H1 (cell line): ENCODE data around the gene SNAI1. TPM values are rescaled to one million over a fixed set of nuclear protein-coding genes. Genes with fewer than 3 reads are reported as not detected.

Source experiments
- CTCF ChIA-PET: fragments of 300-600 bp; sonication (Branson Sonifier 250); formaldehyde crosslinking; loops from one replicate; lab custom pipeline; 2021; ENCODE audit not compliant: partially characterized antibody; lab: Charles Lee
- POLR2A ChIA-PET: fragments of 300-600 bp; sonication (Branson Sonifier 250); formaldehyde crosslinking; loops from one replicate; lab custom pipeline; 2021; ENCODE audit warnings: inconsistent platforms; ENCODE audit not compliant: partially characterized antibody; lab: Charles Lee
- DNase-seq, 2 experiments: peaks; one replicate each; pipeline versions ENCODE4 v3.0.0 to v3.0.0-alpha.2; 2010 to 2022; ENCODE audit warnings: low spot score in 2 of 2, low read depth in 1 of 2, mixed read lengths in 1 of 2
- FAIRE-seq: peaks from 2 replicates; lab custom pipeline; 2011; peaks lifted over from hg19 to GRCh38; lab: Jason Lieb, UNC
- H2AFZ ChIP-seq: 2 replicates; pipeline ENCODE4 v1.8.1; 2012; ENCODE audit warnings: low read length, inconsistent platforms
- H2AK5ac ChIP-seq: 2 replicates; pipeline ENCODE4 v1.6.1; 2013; ENCODE audit warnings: low read depth, low read length
- H2BK120ac ChIP-seq: replicated peaks from 2 replicates; pipeline ENCODE3; 2013; ENCODE audit warnings: low read depth, low read length, inconsistent platforms
- H2BK12ac ChIP-seq: 2 replicates; pipeline ENCODE4 v1.6.1; 2013; ENCODE audit warnings: low read depth, low read length
- H2BK15ac ChIP-seq: 2 replicates; pipeline ENCODE4 v1.6.1; 2013; ENCODE audit warnings: low read length
- H2BK20ac ChIP-seq: 2 replicates; pipeline ENCODE4 v1.6.1; 2013; ENCODE audit warnings: low read length
- H2BK5ac ChIP-seq: 2 replicates; pipeline ENCODE4 v1.6.1; 2013; ENCODE audit warnings: low read depth, low read length
- H3K14ac ChIP-seq: 2 replicates; pipeline ENCODE4 v1.6.1; 2013; ENCODE audit warnings: inconsistent platforms; ENCODE audit not compliant: insufficient read length
- H3K18ac ChIP-seq: 2 replicates; pipeline ENCODE4 v1.6.1; 2013; ENCODE audit warnings: low read length; ENCODE audit errors: extremely low read depth
- H3K23ac ChIP-seq: 2 replicates; pipeline ENCODE4 v1.6.1; 2013; ENCODE audit warnings: inconsistent platforms; ENCODE audit not compliant: insufficient read length
- H3K23me2 ChIP-seq: 2 replicates; pipeline ENCODE4 v1.6.1; 2013; ENCODE audit warnings: low read depth, low read length
- H3K27ac ChIP-seq: 2 replicates; pipeline ENCODE4 v1.6.1; 2011; ENCODE audit warnings: low read depth, low read length, inconsistent platforms
- H3K27me3 ChIP-seq, 4 experiments: replicated peaks in 1 of 4; 1 replicate in 1 of 4; 2 replicates in 3 of 4; pipeline versions ENCODE4 v1.6.1 to v1.8.1; 2011 to 2013; ENCODE audit warnings: low read length in 3 of 4, mild to moderate bottlenecking in 3 of 4, inconsistent platforms in 2 of 4, mixed read lengths in 2 of 4, moderate library complexity in 1 of 4; ENCODE audit not compliant: control insufficient read depth in 3 of 4, insufficient read depth in 3 of 4; ENCODE audit errors: extremely low read depth in 1 of 4
- H3K36me3 ChIP-seq, 4 experiments: 2 replicates each; pipeline versions ENCODE4 v1.6.1 to v1.8.1; 2011 to 2013; ENCODE audit warnings: mild to moderate bottlenecking in 4 of 4, low read length in 3 of 4, moderate library complexity in 2 of 4, control low read depth in 1 of 4, inconsistent platforms in 1 of 4; ENCODE audit not compliant: insufficient read depth in 4 of 4, control insufficient read depth in 2 of 4
- H3K4ac ChIP-seq: replicated peaks from 2 replicates; pipeline ENCODE3; 2013; ENCODE audit warnings: low read length, low read depth, mixed read lengths, inconsistent platforms; ENCODE audit not compliant: insufficient read length
- H3K4me1 ChIP-seq, 4 experiments: replicated peaks in 1 of 4; 1 replicate in 1 of 4; 2 replicates in 3 of 4; pipeline versions ENCODE4 v1.6.1 to v1.8.1; 2011 to 2013; ENCODE audit warnings: low read length in 3 of 4, inconsistent platforms in 2 of 4, mixed read lengths in 1 of 4; ENCODE audit not compliant: insufficient read depth in 4 of 4, control insufficient read depth in 3 of 4
- H3K4me2 ChIP-seq, 2 experiments: 2 replicates each; pipeline versions ENCODE4 v1.6.1 to v1.8.1; 2011 to 2013; ENCODE audit warnings: low read depth in 2 of 2, low read length in 2 of 2, control low read depth in 1 of 2, inconsistent platforms in 1 of 2, mild to moderate bottlenecking in 1 of 2; ENCODE audit not compliant: insufficient read depth in 1 of 2
- H3K4me3 ChIP-seq, 4 experiments: fragments of 200-600, 300-600 bp in 1 of 4; sonication (generic), shearing (Covaris generic), sonication (Bioruptor Twin) in 1 of 4; 2 replicates each; pipeline versions ENCODE4 v1.5.1 to v1.8.1; 2011 to 2016; ENCODE audit warnings: low read length in 4 of 4, low read depth in 3 of 4, control low read depth in 2 of 4, inconsistent platforms in 2 of 4, mild to moderate bottlenecking in 2 of 4, mixed read lengths in 1 of 4, moderate library complexity in 1 of 4; ENCODE audit not compliant: insufficient read depth in 2 of 4; ENCODE audit errors: extremely low read depth in 1 of 4
- H3K56ac ChIP-seq: replicated peaks from 2 replicates; pipeline ENCODE3; 2013; ENCODE audit warnings: low read depth, mild to moderate bottlenecking, mixed read lengths, low read length, inconsistent platforms; ENCODE audit not compliant: insufficient read length
- H3K79me1 ChIP-seq: 2 replicates; pipeline ENCODE4 v1.6.1; 2013; ENCODE audit warnings: low read depth, low read length, control low read depth
- H3K79me2 ChIP-seq, 2 experiments: 2 replicates each; pipeline versions ENCODE4 v1.6.1 to v1.8.1; 2012 to 2013; ENCODE audit warnings: low read length in 2 of 2, mild to moderate bottlenecking in 2 of 2, inconsistent platforms in 1 of 2; ENCODE audit not compliant: insufficient read depth in 2 of 2, control insufficient read depth in 1 of 2
- H3K9ac ChIP-seq, 4 experiments: replicated peaks in 1 of 4; 1 replicate in 1 of 4; 2 replicates in 3 of 4; pipeline versions ENCODE4 v1.6.1 to v1.8.1; 2011 to 2013; ENCODE audit warnings: low read depth in 3 of 4, low read length in 3 of 4, control low read depth in 2 of 4, mild to moderate bottlenecking in 2 of 4, moderate library complexity in 2 of 4, inconsistent platforms in 1 of 4; ENCODE audit errors: extremely low read depth in 1 of 4
- H3K9me3 ChIP-seq, 2 experiments: 2 replicates each; pipeline versions ENCODE4 v1.6.1 to v1.8.1; 2012 to 2013; ENCODE audit warnings: mild to moderate bottlenecking in 2 of 2, moderate library complexity in 2 of 2, control low read depth in 1 of 2, inconsistent platforms in 1 of 2, low read depth in 1 of 2, low read length in 1 of 2, mixed read lengths in 1 of 2; ENCODE audit not compliant: insufficient read depth in 2 of 2
- H4K20me1 ChIP-seq, 2 experiments: replicated peaks in 1 of 2; 2 replicates each; pipeline versions ENCODE3 to v1.8.1; 2011 to 2013; ENCODE audit warnings: inconsistent platforms in 2 of 2, low read length in 2 of 2, mild to moderate bottlenecking in 1 of 2; ENCODE audit not compliant: insufficient read depth in 2 of 2, control insufficient read depth in 1 of 2
- H4K5ac ChIP-seq: 2 replicates; pipeline ENCODE4 v1.6.1; 2013; ENCODE audit warnings: low read length, low read depth, mixed read lengths, inconsistent platforms; ENCODE audit not compliant: insufficient read length
- H4K8ac ChIP-seq: 2 replicates; pipeline ENCODE4 v1.8.0; 2013; ENCODE audit warnings: mild to moderate bottlenecking, moderate library complexity, low read length, inconsistent platforms; ENCODE audit not compliant: insufficient read depth; ENCODE audit errors: extremely low read depth
- H4K91ac ChIP-seq: replicated peaks from 2 replicates; pipeline ENCODE3; 2013; ENCODE audit warnings: low read length, mixed read lengths, inconsistent platforms; ENCODE audit not compliant: insufficient read length
- CHD2 ChIP-seq: IDR thresholded peaks from 2 replicates; pipeline ENCODE4 v1.6.1; 2012; ENCODE audit warnings: low read length, improper control_type of control experiment
- SIRT6 ChIP-seq: IDR thresholded peaks from one replicate; pipeline ENCODE4 v1.7.1; 2012; ENCODE audit warnings: low read length, inconsistent platforms
- WGBS, 2 experiments: shearing (Covaris generic) in 1 of 2; methylation state at CpG; one replicate each; pipeline versions ENCODE4 v1.1.6 to v1.1.7; 2013 to 2015; ENCODE audit warnings: low lambda C conversion rate in 2 of 2, mixed read lengths in 2 of 2, inconsistent platforms in 1 of 2, low coverage in 1 of 2, missing lambda C conversion rate in 1 of 2; ENCODE audit not compliant: insufficient replicate concordance in 2 of 2, insufficient coverage in 1 of 2, insufficient read length in 1 of 2; ENCODE audit errors: extremely low coverage in 1 of 2, missing lambda C conversion rate in 1 of 2; 5-methylcytosine and 5-hydroxymethylcytosine counted together
- polyA plus RNA-seq, 7 experiments: library from polyadenylated mRNA; depleted of rRNA in 3 of 7; stranded (reverse) in 5 of 7; unstranded in 2 of 7; fragments of >200 nt in 5 of 7; fragments of 200-250 nt in 2 of 7; gene quantifications; 1 replicate in 5 of 7; 2 replicates in 1 of 7; 4 replicates in 1 of 7; pipeline versions ENCODE4 v1.2.1 to v1.2.3, GENCODE V29; 2011 to 2013; ENCODE audit warnings: missing spikeins in 2 of 7, mixed read lengths in 2 of 7
- total RNA-seq: library from RNA; stranded (reverse); fragmentation: NEBNext Ultra II Directional; extraction: Animal tissue kit (Norgen Biotek cat#: 25700); gene quantifications from 2 replicates; pipeline ENCODE4 v1.2.1, GENCODE V29; 2021

SNAI1 gene
- total and polyA plus RNA-seq, 2 of the 8 experiments (the other 6 are each of a cell fraction or from before 2014, with no cell fraction given) = 6.5 to 8.0 TPM

GRCh38 chr20:49970498-49970897 is 12.3 kb upstream of the SNAI1 start:
- Histone ChIP-seq H3K79me1 (no peaks in the 10 kb centered on the region), H2BK12ac (no peak overlapping the region), H3K14ac (no peak overlapping the region), H3K9me3 (no peaks in the 10 kb centered on the region), H2BK120ac (no peak overlapping the region), H4K5ac (no peak overlapping the region), H3K4me1 (peaks cover 0 to 7% (median 2%) of the 10 kb centered on the region in 4 experiments; a peak in 2 of 7 replicates), H4K8ac (no peak overlapping the region), H3K9ac (no peak overlapping the region), H2BK5ac (no peak overlapping the region), H3K27me3 (no peaks in the 10 kb centered on the region), H2BK20ac (no peak overlapping the region), H3K23ac (no peak overlapping the region), H4K20me1 (no peaks in the 10 kb centered on the region), H2BK15ac (no peak overlapping the region), H3K36me3 (no peaks in the 10 kb centered on the region), H4K91ac (no peak overlapping the region), H2AK5ac (no peak overlapping the region), H3K4me3 (no peak overlapping the region), H3K18ac (no peak overlapping the region), H2AFZ (no peak overlapping the region), H3K4me2 (no peak overlapping the region; a peak in 2 of 4 replicates), H3K23me2 (no peaks in the 10 kb centered on the region), H3K56ac (no peak overlapping the region), H3K27ac (no peak overlapping the region), H3K79me2 (no peaks in the 10 kb centered on the region), H3K4ac (no peak overlapping the region)
- 94% methylated on average over 5 of the region's 8 CpGs; no CpG with 5 or more reads in 1 of the 2 experiments for WGBS, 2 experiments
- TF ChIP-seq CHD2 (no peak), SIRT6 (no peak)
- FAIRE-seq (no peak), DNase-seq (no peak)
- POLR2A ChIA-PET = interaction anchor here (0.8 to 1.9 kb wide), 4 partner anchors 10 to 101 kb away, joined by 3 to 6 read pairs (median 4); no protein-coding TSS in a partner anchor
- CTCF ChIA-PET = interaction anchor here (0.7 to 2.9 kb wide), 9 partner anchors 9 to 480 kb away, joined by 3 to 10 read pairs (median 5); no protein-coding TSS in a partner anchor
